Loucy (cell line): ENCODE results near the gene PPWD1.

Experiments
- H2AFZ ChIP-seq: fragments of 200-600 bp; sonication (generic); 2 replicates; pipeline ENCODE4 v1.6.0; 2016; ENCODE audit warnings: antibody characterized with exemption, mild to moderate bottlenecking, low read length, moderate library complexity
- H3F3A ChIP-seq: fragments of 200-600 bp; 2 replicates; pipeline ENCODE4 v1.6.0; 2016; ENCODE audit warnings: antibody characterized with exemption, low read depth, mild to moderate bottlenecking
- H3K27me3 ChIP-seq: fragments of 200-600 bp; sonication (generic); 2 replicates; pipeline ENCODE4 v1.6.1; 2014; ENCODE audit warnings: low read length, mild to moderate bottlenecking; ENCODE audit not compliant: insufficient read depth, poor library complexity, severe bottlenecking
- H3K36me3 ChIP-seq: fragments of 200-600 bp; sonication (generic); 2 replicates; pipeline ENCODE4 v1.6.1; 2016; ENCODE audit warnings: low read length; ENCODE audit not compliant: insufficient read depth
- H3K4me1 ChIP-seq: fragments of 200-600 bp; sonication (generic); 2 replicates; pipeline ENCODE4 v1.5.1; 2014; ENCODE audit warnings: low read length, mild to moderate bottlenecking; ENCODE audit not compliant: insufficient read depth, poor library complexity, severe bottlenecking
- H3K4me2 ChIP-seq: fragments of 200-600 bp; sonication (generic); 2 replicates; pipeline ENCODE4 v1.6.0; 2014; ENCODE audit warnings: antibody characterized with exemption, low read length, low read depth, mild to moderate bottlenecking; ENCODE audit not compliant: poor library complexity, severe bottlenecking
- H3K4me3 ChIP-seq: fragments of 200-600 bp; sonication (generic); 2 replicates; pipeline ENCODE4 v1.5.1; 2014; ENCODE audit warnings: low read length, mild to moderate bottlenecking, mixed read lengths; ENCODE audit not compliant: poor library complexity, severe bottlenecking
- H3K79me2 ChIP-seq: fragments of 200-600 bp; sonication (generic); 2 replicates; pipeline ENCODE4 v1.6.1; 2014; ENCODE audit warnings: low read length; ENCODE audit not compliant: insufficient read depth
- H3K9ac ChIP-seq: fragments of 200-600 bp; sonication (generic); 2 replicates; pipeline ENCODE4 v1.6.0; 2014; ENCODE audit warnings: mild to moderate bottlenecking, low read depth, low read length, moderate library complexity; ENCODE audit not compliant: poor library complexity, severe bottlenecking
- H3K9me2 ChIP-seq: fragments of 200-600 bp; sonication (generic); replicated peaks from 2 replicates; pipeline ENCODE4 v1.6.1; 2016; ENCODE audit warnings: low read depth, low read length, mixed read lengths
- H3K9me3 ChIP-seq: fragments of 200-600 bp; sonication (generic); 2 replicates; pipeline ENCODE4 v1.6.1; 2014; ENCODE audit warnings: mild to moderate bottlenecking, antibody characterized with exemption, low read length, low read depth; ENCODE audit not compliant: insufficient read depth
- H4K20me1 ChIP-seq: fragments of 200-600 bp; sonication (generic); 2 replicates; pipeline ENCODE4 v1.6.0; 2014; ENCODE audit warnings: antibody characterized with exemption, low read length, mild to moderate bottlenecking; ENCODE audit not compliant: insufficient read depth, poor library complexity, severe bottlenecking
- EZH2phosphoT487 ChIP-seq: fragments of 200-600 bp; IDR thresholded peaks from 2 replicates; pipeline ENCODE4 v1.6.1; 2018; ENCODE audit warnings: antibody characterized with exemption, mild to moderate bottlenecking, moderate library complexity, borderline replicate concordance
- TF ChIP-seq, protein P1 (sequence below): fragments of 200-600 bp; sonication (generic); conservative IDR thresholded peaks from 2 replicates; pipeline ENCODE4 v1.5.1; 2014; ENCODE audit warnings: mild to moderate bottlenecking, antibody characterized with exemption, low read length

PPWD1 gene

DNA sequence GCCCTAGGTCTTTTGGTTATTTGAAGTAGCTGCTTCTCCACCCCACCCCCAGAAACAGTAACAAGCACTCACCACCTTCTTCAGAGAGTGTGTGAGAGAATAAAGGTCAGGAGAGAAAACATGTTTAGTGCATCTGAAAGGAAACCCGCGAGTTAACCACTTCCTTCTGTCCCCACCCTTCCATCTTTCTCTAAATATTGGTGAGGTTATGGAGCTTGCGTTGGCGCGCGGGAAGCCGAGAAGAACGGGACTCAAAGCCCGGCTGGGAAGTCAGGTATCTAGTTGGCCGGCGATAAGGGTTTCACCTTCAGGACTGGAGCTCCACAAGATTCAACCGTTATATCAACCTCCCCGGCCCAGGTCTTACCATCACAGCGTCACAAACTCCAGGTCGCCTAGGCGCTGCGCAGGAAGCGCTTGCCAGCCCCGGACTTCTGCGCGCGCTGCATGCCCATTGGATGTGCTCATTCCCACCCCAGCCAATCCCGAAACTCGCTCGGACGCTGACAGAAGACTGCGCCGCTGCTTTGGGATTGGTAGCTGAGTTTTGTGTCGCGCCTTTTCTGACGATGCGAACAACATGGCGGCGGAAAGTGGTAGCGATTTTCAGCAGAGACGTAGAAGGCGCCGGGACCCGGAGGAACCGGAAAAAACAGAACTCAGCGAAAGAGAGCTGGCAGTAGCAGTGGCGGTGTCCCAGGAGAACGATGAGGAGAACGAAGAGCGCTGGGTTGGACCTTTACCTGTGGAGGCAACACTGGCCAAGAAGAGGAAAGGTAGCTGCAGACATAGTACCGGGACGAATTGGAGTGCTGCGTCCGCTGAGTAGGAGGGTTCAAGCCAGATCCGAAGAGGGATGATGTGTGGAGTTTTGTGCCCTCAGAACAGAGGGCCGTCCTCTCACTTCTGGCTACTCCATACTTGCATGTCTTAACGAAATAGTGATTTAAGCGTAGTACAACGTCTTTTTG, at the start of gene PPWD1, which contains the start of gene CENPK:
Gene PPWD1, plus strand, starts transcription at position 566 of the 971 bp plus-strand sequence. Its CDS starts 15 bp downstream, at position 581.
Gene CENPK, minus strand, starts transcription at position 438 of the 971 bp plus-strand sequence. CDS start 8,261 bp downstream, outside the sequence.
- Histone ChIP-seq H4K20me1 (peaks cover 32% of the 10 kb centered on the region), H3F3A (no peaks in the 10 kb centered on the region), H2AFZ (peak within 1 kb of the TSS; percentile 95), H3K36me3 (peaks cover 9% of the 10 kb centered on the region; the same call in 1 of the 2 replicates), H3K9me2 (no peaks in the 10 kb centered on the region), H3K79me2 (peaks cover 75% of the 10 kb centered on the region), H3K9ac (peak within 1 kb of the TSS; percentile 85), H3K4me1 (peaks cover 34% of the 10 kb centered on the region), H3K9me3 (no peaks in the 10 kb centered on the region), H3K4me3 (peak within 1 kb of the TSS; percentile 91), H3K27me3 (no peaks in the 10 kb centered on the region), H3K4me2 (peak within 1 kb of the TSS; percentile 97)
- TF ChIP-seq, protein P1, sequence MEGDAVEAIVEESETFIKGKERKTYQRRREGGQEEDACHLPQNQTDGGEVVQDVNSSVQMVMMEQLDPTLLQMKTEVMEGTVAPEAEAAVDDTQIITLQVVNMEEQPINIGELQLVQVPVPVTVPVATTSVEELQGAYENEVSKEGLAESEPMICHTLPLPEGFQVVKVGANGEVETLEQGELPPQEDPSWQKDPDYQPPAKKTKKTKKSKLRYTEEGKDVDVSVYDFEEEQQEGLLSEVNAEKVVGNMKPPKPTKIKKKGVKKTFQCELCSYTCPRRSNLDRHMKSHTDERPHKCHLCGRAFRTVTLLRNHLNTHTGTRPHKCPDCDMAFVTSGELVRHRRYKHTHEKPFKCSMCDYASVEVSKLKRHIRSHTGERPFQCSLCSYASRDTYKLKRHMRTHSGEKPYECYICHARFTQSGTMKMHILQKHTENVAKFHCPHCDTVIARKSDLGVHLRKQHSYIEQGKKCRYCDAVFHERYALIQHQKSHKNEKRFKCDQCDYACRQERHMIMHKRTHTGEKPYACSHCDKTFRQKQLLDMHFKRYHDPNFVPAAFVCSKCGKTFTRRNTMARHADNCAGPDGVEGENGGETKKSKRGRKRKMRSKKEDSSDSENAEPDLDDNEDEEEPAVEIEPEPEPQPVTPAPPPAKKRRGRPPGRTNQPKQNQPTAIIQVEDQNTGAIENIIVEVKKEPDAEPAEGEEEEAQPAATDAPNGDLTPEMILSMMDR: no peak
- no peak for TF ChIP-seq EZH2phosphoT487

DNA sequence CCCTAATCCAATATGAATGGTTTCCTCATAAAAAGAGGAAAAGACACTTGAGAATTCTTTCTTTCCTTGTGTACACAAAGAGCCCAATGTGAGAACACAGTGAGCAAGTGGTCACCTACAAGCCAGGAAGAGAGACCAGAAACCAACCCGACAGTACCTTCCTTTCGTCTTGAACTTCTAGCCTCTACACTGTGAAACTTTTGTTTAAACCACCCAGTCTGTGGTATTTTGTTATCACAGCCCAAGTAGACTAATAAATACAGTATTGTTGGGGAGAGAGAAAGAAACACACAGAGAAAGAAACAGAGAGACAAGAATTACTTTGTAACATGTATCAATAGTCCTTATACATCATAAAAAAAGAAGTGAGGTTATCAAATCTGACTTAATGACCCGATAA, 37.4 kb upstream of the PPWD1 start:
- Histone ChIP-seq H3K4me2 (no peak overlapping the region), H2AFZ (no peak overlapping the region), H3F3A (no peaks in the 10 kb centered on the region), H3K36me3 (peaks cover 27% of the 10 kb centered on the region; the same call in 1 of the 2 replicates), H4K20me1 (no peaks in the 10 kb centered on the region), H3K9ac (no peak overlapping the region), H3K4me1 (no peaks in the 10 kb centered on the region), H3K79me2 (no peaks in the 10 kb centered on the region), H3K9me2 (no peaks in the 10 kb centered on the region), H3K9me3 (no peaks in the 10 kb centered on the region), H3K27me3 (no peaks in the 10 kb centered on the region), H3K4me3 (no peak overlapping the region)
- TF ChIP-seq, protein P1: no peak
- no peak for TF ChIP-seq EZH2phosphoT487

DNA sequence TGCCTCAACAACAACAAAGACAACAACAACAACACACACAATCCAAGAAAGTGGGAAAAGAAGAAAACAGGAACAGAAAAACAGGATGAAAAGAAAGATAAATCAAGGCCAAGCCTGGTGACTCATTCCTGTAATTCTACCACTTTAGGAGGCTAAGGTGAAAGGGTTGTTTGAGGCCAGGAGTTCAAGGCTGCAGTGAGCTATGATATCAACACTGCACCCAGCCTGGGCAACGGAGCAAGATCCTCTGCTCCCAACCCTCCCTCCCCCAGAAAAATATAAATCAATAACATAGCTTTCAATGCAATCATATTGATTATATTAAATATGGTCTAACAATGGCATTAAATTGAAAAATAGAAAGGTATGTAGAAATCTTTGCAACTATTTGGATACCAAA, 32.2 kb upstream of the PPWD1 start:
- H3K27me3 ChIP-seq: no peaks in the 10 kb centered on the region
- no peak overlapping the region for H3K9ac ChIP-seq
- no peaks in the 10 kb centered on the region for H3K9me2 ChIP-seq
- H3K36me3 ChIP-seq: no peaks in the 10 kb centered on the region
- H3K9me3 ChIP-seq: no peaks in the 10 kb centered on the region
- H3K4me3 ChIP-seq: no peak overlapping the region
- H3K79me2 ChIP-seq: no peaks in the 10 kb centered on the region
- TF ChIP-seq, protein P1: no peak
- TF ChIP-seq EZH2phosphoT487: no peak
- H3K4me2 ChIP-seq: no peak overlapping the region
- H4K20me1 ChIP-seq: no peaks in the 10 kb centered on the region
- H2AFZ ChIP-seq: no peak overlapping the region
- H3K4me1 ChIP-seq: no peaks in the 10 kb centered on the region
- H3F3A ChIP-seq: no peaks in the 10 kb centered on the region
